Measurements from ENCODE around the gene KAZN.

DNA sequence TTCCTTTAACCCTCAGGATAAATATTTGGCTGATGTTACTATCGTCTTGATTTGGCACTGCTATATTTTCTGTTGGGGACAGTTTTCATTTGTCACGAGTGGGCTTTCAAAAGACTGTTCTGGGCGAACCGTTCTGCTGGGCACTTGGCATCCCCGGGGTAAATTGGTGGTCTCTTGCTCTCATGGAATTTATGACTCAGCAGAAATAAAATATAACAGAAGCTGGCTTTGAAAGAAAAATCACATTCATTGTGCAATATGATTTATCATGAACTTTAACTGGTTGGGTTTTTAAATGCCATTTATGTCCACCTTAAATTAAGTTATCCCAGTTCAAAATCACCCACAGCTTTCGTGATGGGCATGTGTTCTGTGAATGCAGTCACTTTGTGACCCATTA is 147.3 kb downstream of the KAZN start:
- TF ChIP-seq, protein P1, sequence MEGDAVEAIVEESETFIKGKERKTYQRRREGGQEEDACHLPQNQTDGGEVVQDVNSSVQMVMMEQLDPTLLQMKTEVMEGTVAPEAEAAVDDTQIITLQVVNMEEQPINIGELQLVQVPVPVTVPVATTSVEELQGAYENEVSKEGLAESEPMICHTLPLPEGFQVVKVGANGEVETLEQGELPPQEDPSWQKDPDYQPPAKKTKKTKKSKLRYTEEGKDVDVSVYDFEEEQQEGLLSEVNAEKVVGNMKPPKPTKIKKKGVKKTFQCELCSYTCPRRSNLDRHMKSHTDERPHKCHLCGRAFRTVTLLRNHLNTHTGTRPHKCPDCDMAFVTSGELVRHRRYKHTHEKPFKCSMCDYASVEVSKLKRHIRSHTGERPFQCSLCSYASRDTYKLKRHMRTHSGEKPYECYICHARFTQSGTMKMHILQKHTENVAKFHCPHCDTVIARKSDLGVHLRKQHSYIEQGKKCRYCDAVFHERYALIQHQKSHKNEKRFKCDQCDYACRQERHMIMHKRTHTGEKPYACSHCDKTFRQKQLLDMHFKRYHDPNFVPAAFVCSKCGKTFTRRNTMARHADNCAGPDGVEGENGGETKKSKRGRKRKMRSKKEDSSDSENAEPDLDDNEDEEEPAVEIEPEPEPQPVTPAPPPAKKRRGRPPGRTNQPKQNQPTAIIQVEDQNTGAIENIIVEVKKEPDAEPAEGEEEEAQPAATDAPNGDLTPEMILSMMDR (IDR thresholded peaks at IDR 0.05): no peak
- no peak for TF ChIP-seq POLR2A (IDR thresholded peaks at IDR 0.05)

All from testis (tissue), 2 donors.